Measurements from ENCODE around the gene SGPL1. TPM values are rescaled to one million over a fixed set of nuclear protein-coding genes. Genes with fewer than 3 reads are reported as not detected.

The SGPL1 gene
- total RNA-seq, 4 donors from 2014 or later = 24.9 to 65.4 (median 61.3) TPM

- Histone ChIP-seq H3K36me3 (no peaks in the 10 kb centered on the region), H3K4me3 (no peak overlapping the region), H3K9me3 (no peaks in the 10 kb centered on the region), H3K27me3 (no peaks in the 10 kb centered on the region), H3K27ac (no peak overlapping the region), H3K4me1 (peaks cover 0 to 4% (median 1%) of the 10 kb centered on the region in 4 donors)
- in situ Hi-C loops (cut with MboI; ENCODE audit: low pct_ligation_motif_present in 1 of 4, low pct_unique_long_range_greater_than_20kb in 1 of 4, low sequenced_read_pairs in 3 of 4) = loop anchor here in 2 of 4 donors (25.0 kb wide), 1 partner anchor 313 kb away; no protein-coding TSS in a partner anchor
- 63% methylated on average over 14 of the region's 14 CpGs; no CpG with 5 or more reads in 1 of the 2 donors for WGBS, 2 donors (ENCODE audit: low coverage in 1 of 2)
- DNase-seq = no peak
- intact Hi-C loops (cut with DNase I; ENCODE audit: low total_unique reads) = no loop called here
- TF ChIP-seq CTCF (IDR thresholded peaks at IDR 0.05) (no peak), EP300 (IDR thresholded peaks at IDR 0.05; ENCODE audit: low read depth) (no peak), POLR2AphosphoS5 (IDR thresholded peaks at IDR 0.05) (no peak), POLR2A (IDR thresholded peaks at IDR 0.05) (no peak)
Measured at GRCh38 chr10:70774810-70775678, 40.7 kb upstream of the SGPL1 start.

- WGBS, 2 donors (ENCODE audit: low coverage in 1 of 2) = 83 to 100% methylated on average over 1 to 12 of the region's 13 CpGs
- Histone ChIP-seq H3K27me3 (no peaks in the 10 kb centered on the region), H3K4me3 (no peak overlapping the region), H3K27ac (no peak overlapping the region), H3K4me1 (peaks cover 0 to 6% (median 1%) of the 10 kb centered on the region in 4 donors), H3K9me3 (no peaks in the 10 kb centered on the region), H3K36me3 (no peaks in the 10 kb centered on the region)
- intact Hi-C loops (cut with DNase I; ENCODE audit: low total_unique reads) (no loop called here), in situ Hi-C loops (cut with MboI; ENCODE audit: low pct_ligation_motif_present in 1 of 4, low pct_unique_long_range_greater_than_20kb in 1 of 4, low sequenced_read_pairs in 3 of 4) (no loop called here)
- DNase-seq = no peak
- TF ChIP-seq CTCF (IDR thresholded peaks at IDR 0.05) (no peak), POLR2A (IDR thresholded peaks at IDR 0.05) (no peak), EP300 (IDR thresholded peaks at IDR 0.05; ENCODE audit: low read depth) (no peak), POLR2AphosphoS5 (IDR thresholded peaks at IDR 0.05) (no peak)
Measured at GRCh38 chr10:70775679-70776454, 39.9 kb upstream of the SGPL1 start.

GRCh38 chr10:70776455-70777005 lies 39.2 kb upstream of the SGPL1 start:
- WGBS, 2 donors (ENCODE audit: low coverage in 1 of 2) = 92% methylated on average over 9 of the region's 11 CpGs; no CpG with 5 or more reads in 1 of the 2 donors
- no peaks in the 10 kb centered on the region for H3K36me3 ChIP-seq
- no peak for DNase-seq

More at GRCh38 chr10:70776455-70777005, 39.2 kb upstream of the SGPL1 start:
- H3K9me3 ChIP-seq = no peaks in the 10 kb centered on the region
- H3K4me3 ChIP-seq = no peak overlapping the region
- peaks cover 0 to 6% (median 1%) of the 10 kb centered on the region in 4 donors for H3K4me1 ChIP-seq
- no peak for TF ChIP-seq POLR2A (IDR thresholded peaks at IDR 0.05)
- TF ChIP-seq POLR2AphosphoS5 (IDR thresholded peaks at IDR 0.05) = no peak
- TF ChIP-seq EP300 (IDR thresholded peaks at IDR 0.05; ENCODE audit: low read depth) = no peak
- no peak for TF ChIP-seq CTCF (IDR thresholded peaks at IDR 0.05)
- in situ Hi-C loops (cut with MboI; ENCODE audit: low pct_ligation_motif_present in 1 of 4, low pct_unique_long_range_greater_than_20kb in 1 of 4, low sequenced_read_pairs in 3 of 4) (no loop called here), intact Hi-C loops (cut with DNase I; ENCODE audit: low total_unique reads) (no loop called here)
- no peak overlapping the region for H3K27ac ChIP-seq
- no peaks in the 10 kb centered on the region for H3K27me3 ChIP-seq
